NOMO-1 treated with dmso at 0.1 percent for 144 hours (cell line): Measurements from ENCODE around the gene ZNF768.
A peak's percentile ranks its signal among the peaks of the same experiment; 100 is the strongest.
"Not testable (repeated sequence)": the region's sequence is repeated elsewhere in the genome, so short reads cannot be mapped to it uniquely, and the experiment has no call there.

Source experiments
- DNase-seq: peaks from one replicate; lab custom pipeline; 2025; ENCODE audit not compliant: unreplicated experiment; lab: John Stamatoyannopoulos, UW

ZNF768 gene

GRCh38 chr16:30556125-30556473 lies 29.7 kb upstream of the ZNF768 start:
- no peak for DNase-seq

GRCh38 chr16:30555315-30556124 lies 29.2 kb upstream of the ZNF768 start:
- no peak for DNase-seq

DNA sequence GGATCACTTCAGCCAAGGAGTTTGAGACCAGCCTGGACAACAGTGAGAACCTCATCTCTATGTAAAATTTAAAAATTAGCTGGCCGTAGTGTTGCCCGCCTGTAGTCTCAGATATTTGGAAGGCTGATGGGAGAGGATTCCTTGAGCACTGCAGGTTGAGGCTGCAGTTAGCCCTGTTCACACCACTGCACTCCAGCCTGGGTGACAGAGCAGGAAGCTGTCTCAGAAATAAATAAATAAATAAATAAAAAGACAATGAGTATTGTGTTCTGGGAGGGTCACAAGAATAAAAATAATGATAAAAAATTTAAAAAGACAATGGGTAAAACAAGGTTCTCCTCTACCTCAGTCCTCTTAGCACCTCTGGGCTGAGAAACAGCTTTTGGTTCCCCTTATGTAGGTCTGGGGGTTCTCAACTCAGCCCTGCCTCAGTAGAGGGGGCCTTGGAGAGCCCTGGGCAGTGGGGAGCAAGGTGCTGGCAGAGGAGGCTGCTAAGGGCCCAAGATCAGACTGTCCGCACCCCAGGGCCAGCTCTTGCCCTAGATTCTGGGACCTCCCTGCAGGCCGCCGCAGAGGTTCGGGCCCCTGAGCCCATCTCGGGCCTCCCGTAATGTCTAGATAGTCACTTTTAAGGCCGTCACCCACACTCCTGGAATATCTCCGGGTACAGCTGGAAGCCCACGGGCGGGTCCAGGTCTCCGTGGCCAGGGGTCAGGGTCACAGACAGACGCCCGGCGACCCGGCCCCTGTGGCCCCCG lies 28.4 kb upstream of the ZNF768 start:
- DNase-seq = no peak

GRCh38 chr16:30553393-30553899 lies 27.1 kb upstream of the ZNF768 start:
- DNase-seq = peak; percentile 9

GRCh38 chr16:30552956-30553355 lies 26.6 kb upstream of the ZNF768 start:
- DNase-seq = no peak

DNA sequence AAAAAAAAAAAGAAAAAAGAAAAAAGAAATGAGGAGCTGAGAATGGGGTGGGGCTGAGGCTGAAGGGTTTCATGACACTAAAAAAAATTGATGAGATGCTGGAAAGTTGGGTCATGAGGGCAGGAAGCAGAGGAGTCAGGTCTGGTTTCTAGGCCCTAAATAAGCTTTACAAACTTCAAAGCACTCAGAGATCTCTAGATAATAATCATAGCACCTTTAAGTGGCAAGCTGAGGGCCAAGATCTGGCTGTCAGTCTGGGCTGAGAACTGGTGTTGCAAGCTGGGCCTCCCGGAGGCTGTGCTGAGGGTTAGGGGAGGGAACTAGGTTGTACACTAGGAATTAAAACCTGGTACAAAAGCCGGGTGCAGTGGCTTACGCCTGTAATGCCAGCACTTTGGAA lies 25.4 kb upstream of the ZNF768 start:
- DNase-seq = no peak

- DNase-seq = no peak
Observed at GRCh38 chr16:30548416-30549253, 22.3 kb upstream of the ZNF768 start.

- no peak for DNase-seq
Observed at GRCh38 chr16:30546115-30546514, 19.7 kb upstream of the ZNF768 start.

- DNase-seq = no peak
Observed at GRCh38 chr16:30543067-30543466, 16.7 kb upstream of the ZNF768 start.

GRCh38 chr16:30541502-30542329 lies 15.3 kb upstream of the ZNF768 start:
- DNase-seq = no peak

DNA sequence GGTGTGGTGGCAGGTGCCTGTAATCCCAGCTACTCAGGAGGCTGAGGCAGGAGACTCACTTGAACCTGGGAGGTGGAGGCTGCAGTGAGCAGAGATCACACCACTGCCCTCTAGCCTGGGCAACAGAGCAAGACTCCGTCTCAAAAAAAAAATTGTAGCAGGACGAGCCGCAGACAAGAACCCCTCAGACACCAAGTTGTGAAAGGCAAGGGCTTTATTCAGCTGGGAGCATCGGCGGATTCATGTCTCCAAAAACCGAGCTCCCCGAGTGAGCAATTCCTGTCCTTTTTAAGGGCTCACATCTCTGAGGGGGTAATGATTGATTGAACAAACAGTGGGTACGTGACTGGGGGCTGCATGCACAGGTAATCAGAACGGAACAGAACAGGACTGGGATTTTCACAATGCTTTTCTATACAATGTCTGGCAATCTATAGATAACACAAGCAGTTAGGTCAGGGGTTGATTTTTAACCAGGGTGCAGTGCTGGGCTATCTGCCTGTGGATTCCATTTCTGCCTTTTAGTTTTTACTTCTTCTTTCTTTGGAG lies 14.6 kb upstream of the ZNF768 start:
- not testable (repeated sequence) for DNase-seq

GRCh38 chr16:30539986-30540526 lies 13.7 kb upstream of the ZNF768 start:
- DNase-seq = not testable (repeated sequence)

GRCh38 chr16:30539000-30539964 lies 12.9 kb upstream of the ZNF768 start:
- DNase-seq = no peak

DNA sequence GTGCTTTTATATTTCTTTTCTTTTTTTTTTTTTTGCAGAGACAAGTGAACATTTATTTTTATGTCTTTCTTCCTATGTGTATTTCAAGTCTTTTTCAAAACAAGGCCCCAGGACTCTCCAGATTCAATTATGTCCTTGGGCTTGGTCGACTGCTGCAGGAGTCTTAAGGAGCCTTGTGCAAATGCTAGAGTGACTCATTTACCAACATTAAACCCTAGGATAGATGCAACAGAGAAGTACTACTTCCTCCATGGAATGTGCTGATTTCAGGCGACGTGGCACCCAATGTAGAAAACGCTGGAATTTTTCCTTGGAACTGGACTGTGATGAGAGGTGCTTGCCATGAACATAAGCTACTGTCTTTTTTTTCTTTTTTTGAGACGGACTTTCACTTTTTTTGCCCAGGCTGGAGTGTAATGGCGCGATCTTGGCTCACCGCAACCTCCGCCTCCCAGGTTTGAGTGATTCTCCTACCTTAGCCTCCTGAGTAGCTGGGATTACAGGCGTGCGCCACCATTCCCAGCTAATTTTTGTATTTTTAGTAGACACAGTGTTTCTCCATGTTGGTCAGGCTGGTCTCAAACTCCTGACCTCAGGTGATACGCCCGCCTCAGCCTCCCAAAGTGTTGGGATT lies 10.1 kb upstream of the ZNF768 start:
- DNase-seq = not testable (repeated sequence)

GRCh38 chr16:30535777-30536190 lies 9.4 kb upstream of the ZNF768 start:
- DNase-seq = peak; percentile 67

DNA sequence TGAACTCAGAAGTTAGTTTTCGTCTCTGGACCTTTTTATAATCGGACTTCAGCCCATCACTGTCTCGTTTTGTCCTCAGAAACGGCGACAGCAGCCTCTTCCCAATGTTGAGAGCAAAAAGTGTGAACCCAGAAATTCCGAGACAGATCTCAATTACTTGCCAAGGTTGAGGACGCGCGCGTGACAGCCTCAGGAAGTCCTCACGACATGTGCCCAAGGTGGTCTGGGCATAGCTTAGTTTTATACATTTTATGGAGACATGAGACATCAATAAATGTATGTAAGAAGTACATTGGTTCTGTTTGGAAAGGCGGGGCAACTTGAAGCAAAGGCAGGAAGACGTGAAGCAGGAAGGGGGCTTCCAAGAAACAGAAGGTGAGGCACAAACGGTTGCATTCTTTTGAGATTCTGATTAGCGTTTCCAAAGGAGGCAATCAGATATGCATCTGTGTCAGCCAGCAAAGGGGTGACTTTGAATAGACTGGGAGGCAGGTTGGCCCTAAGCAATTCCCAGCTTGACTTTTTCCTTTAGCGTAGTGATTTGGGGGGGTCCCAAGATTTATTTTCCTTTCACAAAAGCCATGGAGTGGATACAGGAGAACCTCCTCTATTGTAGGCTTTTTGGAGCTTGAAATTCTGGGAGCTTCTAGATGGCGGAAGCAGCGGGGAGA lies 8.9 kb upstream of the ZNF768 start:
- no peak for DNase-seq

- peak; percentile 77 for DNase-seq
Observed at GRCh38 chr16:30534368-30535105, 8.2 kb upstream of the ZNF768 start, which contains the start of gene ZNF747. Gene ZNF747 (minus strand): TSS chr16:30534858. CDS start chr16:30534679, 179 bp downstream.
